G401.6 (cell line): ENCODE results near the gene BYSL.
A peak's percentile ranks its signal among the peaks of the same experiment; 100 is the strongest.

Experiments used
- FAIRE-seq: peaks from 2 replicates; lab custom pipeline; 2012; peaks lifted over from hg19 to GRCh38; lab: Jason Lieb, UNC

The BYSL gene

DNA sequence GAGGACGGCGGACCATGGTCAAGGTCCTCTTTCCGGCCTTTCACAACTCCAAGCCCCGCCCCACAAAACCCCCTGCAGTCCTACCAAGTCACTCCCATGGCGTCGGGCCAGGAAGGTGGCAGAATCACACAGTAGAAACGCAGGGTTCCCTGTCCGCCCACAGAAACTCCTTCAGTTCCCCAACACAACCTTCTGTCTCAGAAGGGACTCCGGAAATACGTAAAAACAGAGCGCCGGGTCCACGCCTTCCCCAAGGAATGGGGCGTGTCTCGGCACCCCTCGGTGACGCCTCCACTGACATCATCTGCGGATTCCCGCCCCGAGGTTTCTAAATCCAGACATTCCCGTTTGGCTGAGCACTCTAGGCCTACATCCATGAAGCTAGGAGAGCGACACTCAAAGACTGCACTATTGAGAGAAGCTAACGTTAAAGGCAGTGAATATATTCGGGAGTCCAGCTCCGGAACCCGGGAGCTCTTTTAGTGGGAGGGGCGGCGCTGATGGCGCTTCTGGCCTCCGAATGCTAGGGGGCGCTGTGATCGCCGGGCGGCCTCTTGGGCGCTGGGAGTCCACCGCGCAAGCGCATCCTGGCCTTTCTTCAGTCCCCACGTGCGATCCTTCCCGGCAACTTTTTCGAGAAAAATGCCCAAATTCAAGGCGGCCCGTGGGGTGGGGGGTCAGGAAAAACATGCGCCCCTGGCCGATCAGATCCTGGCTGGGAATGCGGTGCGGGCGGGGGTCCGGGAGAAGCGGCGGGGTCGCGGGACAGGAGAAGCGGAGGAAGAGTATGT, at the start of gene BYSL, which contains the start of gene MED20:
Gene BYSL (plus strand): TSS at position 579 of the 791 bp plus-strand sequence. CDS start 64 bp downstream, at position 643.
Gene MED20 (minus strand): TSS at position 219 of the 791 bp plus-strand sequence. CDS start 121 bp downstream, at position 98.
- FAIRE-seq = peak; percentile 91

- no peak for FAIRE-seq
Measured at GRCh38 chr6:41871691-41872090, 49.6 kb upstream of the BYSL start.

DNA sequence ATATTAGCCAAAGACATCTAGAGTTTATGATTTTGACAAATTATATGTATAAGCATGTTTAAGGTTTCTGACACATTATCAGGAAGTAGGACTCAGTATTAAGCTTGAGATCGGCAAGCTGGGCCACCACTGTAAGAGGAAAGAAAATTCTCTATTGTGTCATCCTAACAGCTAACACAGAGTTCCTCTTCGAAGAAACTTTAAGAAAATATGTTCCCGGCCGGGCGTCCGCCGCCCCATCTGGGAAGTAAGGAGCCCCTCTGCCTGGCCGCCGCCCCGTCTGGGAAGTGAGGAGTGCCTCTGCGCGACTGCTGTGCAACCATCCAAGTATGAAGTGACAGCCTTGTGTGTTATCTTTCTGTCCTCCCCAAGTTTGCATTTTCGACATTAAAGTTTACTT, 49.2 kb upstream of the BYSL start:
- FAIRE-seq = no peak

DNA sequence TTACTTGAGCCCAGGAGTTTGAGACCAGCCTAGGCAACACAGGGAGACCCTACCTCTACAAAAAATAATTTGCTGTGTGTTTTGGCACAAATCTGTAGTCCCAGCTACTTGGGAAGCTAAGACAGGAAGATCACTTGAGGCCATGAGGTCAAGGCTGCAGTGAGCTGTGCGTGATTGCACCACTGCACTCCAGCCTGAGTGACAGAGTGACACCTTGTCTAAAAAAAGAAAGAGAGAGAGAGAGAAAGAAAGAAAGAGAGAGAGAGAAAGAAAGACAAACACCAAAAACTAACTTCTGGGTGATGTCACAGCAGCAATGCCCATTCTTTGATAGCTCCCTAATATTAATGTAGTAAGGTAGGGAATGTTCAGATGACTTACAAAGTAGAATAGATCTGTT, 46.6 kb upstream of the BYSL start:
- FAIRE-seq = no peak

DNA sequence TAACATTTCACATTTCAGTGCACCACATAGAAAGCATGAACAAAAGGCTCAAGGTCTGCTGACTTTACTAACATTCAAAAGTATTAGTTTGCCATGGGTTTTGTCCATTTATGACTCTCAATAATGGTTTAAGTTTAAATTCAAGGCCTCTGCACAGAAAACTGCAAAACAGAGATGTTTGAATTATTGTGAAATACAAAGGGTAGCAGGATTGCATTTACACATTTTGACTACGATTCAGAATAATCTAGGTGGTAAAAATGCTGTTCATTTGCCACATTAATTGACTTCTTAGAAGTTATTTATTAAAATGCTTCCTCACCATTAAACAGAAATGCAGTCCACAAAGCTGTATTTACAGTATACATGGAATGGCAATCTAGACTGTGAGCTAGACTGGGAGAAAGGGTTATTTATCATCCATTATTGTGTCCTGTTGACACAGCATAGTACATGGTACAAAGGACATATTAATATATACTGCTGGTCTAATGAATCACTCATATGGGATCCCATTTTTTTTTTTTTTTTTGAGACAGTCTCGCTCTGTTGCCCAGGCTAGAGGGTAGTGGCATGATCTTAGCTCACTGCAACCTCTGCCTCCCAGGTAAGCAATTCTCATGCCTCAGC, 44.1 kb upstream of the BYSL start:
- FAIRE-seq = no peak

DNA sequence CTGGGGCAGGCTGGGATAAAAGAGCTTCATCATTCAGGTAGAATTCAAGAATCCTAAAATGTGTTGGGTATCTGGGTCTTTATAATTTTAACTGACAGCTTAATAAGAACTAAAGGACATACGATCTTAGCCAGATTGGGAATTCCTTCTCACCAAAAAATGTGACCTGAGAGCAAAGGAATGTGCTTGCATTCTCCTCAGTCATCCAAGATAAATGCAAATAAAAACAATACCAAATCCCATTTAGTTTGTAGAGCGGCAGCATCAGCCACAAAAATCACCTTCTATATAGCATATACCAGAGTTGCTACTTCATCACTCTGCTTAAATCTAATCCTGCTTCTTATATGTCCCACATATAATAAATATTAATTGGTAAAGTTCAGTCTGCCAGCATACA, 43.1 kb upstream of the BYSL start:
- no peak for FAIRE-seq

DNA sequence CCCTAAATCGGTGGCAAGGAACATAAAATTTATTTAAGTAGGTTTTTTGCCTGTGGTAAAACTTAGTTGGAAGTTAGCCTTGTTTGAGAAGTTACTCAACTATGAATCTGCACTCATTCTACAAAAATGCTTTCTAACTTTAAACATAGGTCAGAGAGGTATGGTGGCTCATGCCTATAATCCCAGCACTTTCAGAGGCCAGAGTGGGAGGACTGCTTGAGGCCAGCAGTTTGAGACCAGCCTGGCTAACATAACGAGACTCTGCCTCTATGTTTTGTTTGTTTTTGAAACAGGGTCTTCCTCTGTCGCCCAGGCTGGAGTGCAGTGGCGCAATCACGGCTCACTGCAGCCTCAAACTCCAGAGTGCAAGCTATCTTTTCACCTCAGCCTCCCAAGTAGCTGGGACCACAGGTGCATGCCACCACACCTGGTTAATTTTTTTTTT, 42.3 kb upstream of the BYSL start:
- FAIRE-seq = no peak

GRCh38 chr6:41881506-41881905, 39.8 kb upstream of the BYSL start:
- FAIRE-seq = no peak

DNA sequence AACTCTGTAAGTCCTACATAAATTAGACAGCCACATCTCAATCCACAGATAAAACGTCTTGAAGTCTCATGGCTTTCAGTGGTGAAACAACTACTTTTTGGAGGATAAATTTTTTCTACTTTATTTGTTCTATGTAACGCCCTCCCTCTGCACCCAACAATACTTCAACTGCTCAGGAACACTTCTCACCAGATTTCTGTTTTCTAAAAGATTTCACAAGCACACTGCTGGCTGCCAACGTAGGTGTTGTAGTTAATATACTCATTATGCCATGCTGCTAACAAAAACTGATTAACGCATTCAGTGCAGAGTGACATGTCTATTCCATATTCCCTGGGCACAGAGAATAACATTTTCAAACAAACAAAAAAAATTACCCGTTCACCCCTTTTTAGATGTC, 36.3 kb upstream of the BYSL start:
- no peak for FAIRE-seq

DNA sequence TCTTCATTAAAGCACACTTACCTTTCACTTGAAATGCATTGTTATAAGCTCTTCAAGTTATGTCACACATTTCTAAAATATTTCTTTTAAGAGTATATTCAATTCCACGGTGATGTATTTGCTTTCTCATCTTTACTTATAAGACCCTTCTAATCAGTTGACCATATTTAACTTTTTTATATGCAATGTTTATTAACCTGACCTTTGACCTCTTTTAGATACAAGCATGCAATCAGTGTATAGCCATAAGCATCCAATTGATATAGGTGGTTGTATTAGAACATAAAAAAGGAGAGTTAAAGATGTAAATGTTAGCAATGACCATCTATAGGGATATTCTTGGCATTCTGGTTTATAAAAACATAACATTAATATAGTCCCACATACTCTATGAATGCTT, 35.4 kb upstream of the BYSL start:
- no peak for FAIRE-seq

GRCh38 chr6:41887331-41887751, 34.0 kb upstream of the BYSL start:
- FAIRE-seq = no peak

- FAIRE-seq = no peak
Measured at GRCh38 chr6:41892921-41893564, 28.3 kb upstream of the BYSL start.

GRCh38 chr6:41894366-41895299, 26.7 kb upstream of the BYSL start:
- no peak for FAIRE-seq

GRCh38 chr6:41895300-41896233, 25.7 kb upstream of the BYSL start, which contains the start of gene USP49:
Gene USP49 (minus strand): TSS chr6:41895375. CDS start chr6:41806983, 88,392 bp downstream.
- peak; percentile 83 for FAIRE-seq

DNA sequence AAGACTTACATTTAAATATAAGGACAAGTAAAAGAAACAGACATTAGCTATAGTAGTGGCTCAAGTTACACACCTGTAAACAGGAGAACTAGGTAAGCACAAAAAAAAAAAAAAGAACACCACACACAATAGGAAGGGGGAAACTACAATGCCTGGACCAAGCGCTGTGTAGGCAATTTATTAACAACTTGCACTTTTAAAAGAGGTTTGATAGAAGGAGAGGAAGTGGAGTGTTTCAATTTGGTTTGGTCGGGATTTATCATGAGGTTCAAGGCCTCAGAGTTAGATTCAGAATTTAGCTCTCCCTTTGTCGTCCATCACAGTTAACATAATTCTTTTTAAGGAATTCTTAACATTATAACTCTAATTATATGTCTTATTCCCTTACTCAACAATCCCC, 25.0 kb upstream of the BYSL start:
- no peak for FAIRE-seq

DNA sequence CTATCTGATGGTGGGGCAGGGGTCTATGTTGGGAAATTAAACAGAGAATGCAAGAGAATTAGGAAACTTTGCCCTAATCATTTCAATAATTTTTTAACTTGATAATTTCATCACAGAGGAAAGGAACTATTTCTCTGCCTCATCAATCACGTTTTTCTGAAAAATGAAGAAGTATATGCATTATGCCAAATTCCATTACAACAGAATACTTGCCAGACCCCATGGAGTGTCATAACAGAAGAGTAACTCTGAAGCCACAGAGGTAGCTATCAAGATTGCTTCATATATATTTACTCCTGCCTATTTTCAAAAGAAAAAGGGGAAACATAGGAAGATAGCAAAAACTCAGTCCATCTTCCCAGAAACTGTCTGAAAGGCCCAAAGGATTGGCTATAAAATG, 20.4 kb upstream of the BYSL start:
- FAIRE-seq = no peak

DNA sequence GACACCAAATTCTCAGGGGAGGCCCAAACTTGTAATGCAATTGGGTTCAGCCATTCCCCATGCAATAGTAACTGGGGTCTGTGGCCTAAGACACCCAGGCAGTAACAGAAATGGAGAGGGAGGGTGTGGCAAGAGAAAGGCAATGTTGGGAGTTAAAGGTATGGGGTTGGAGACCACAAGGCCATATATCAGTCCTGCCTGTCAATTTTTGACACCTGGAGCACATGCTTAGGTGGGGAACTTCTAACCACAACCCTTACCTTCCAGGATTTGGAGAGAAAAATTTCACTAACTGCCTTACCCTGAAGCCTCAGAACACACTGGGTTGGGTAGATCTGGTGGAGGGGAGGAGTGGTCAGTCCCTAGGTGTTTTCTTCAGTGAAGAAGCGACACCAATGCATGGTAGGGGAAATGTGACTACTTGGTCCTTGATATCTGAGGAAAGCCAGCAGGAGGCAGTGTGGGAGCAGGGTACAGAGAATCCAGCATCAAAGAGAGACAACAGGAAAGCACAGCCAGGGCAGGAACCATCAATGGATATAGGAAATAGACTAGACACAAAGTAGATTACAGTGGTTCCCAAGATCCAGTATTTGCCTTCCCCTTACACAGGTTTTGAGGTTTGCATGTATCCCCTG, 19.3 kb upstream of the BYSL start:
- no peak for FAIRE-seq

DNA sequence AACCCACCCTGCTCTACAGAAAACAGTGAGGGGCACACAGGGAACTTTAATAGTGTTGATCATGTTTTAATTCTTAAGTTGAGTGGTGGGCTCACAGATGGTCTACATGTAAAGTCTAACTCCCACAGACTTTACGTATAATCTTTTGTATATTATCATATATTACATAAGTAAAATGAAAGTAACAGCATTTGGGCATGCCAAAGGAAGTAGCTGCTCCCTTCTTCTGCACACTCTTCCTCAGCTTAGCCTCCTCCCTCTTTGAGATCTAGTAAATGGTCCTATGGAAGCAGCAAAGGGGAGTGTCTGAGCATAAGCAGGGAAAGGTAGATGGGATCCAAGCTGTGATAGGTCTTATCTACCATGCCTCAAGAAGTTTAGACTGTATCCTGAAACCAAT, 11.6 kb upstream of the BYSL start:
- FAIRE-seq = no peak

- no peak for FAIRE-seq
Measured at GRCh38 chr6:41914343-41914742, 7.0 kb upstream of the BYSL start.

DNA sequence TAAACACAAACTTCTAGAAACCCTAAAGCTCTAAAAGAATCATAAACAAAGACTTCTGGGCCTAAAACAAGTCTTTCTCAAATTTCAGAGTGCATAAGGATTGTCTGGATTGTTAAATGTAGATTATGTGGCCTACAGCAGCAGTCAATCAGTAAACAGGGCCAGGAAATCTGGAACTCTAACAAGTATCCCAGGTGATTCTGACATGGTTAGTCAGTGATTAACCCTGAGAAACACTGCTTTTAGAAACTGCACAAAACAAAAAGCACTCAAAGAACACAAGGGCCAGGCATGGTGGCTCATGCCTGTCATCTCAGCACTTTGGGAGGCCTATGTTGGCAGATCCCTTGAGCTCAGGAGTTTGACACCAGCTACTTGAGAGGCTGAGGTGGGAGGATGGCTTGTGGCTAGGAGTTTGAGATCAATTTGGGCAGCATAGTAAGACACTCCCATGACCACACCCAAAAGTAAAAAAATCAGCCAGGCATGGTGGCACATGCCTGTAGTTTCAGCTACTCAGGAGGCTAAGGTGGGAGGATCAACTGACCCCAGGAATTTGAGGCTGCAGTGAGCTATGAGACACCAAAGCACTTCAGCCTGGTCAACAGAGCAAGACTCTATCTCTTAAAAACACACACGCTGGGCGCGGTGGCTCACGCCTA, 6.3 kb upstream of the BYSL start:
- FAIRE-seq = no peak
